Keratinocyte (primary cell): ENCODE measurements around the gene SLC6A1. TPM values are rescaled to one million over a fixed set of nuclear protein-coding genes. Genes with fewer than 3 reads are reported as not detected.

ENCODE experiments used
- DNase-seq: peaks from one replicate; pipeline ENCODE4 v3.0.0-alpha.2; 2011; ENCODE audit warnings: low read depth, missing footprints, low spot score
- FAIRE-seq: peaks from 2 replicates; lab custom pipeline; 2011; peaks lifted over from hg19 to GRCh38; lab: Jason Lieb, UNC
- H2AFZ ChIP-seq: 2 replicates; pipeline ENCODE4 v1.6.0; 2012; ENCODE audit warnings: low read length, control low read depth, inconsistent platforms; ENCODE audit not compliant: control insufficient read depth
- H3K27ac ChIP-seq: 2 replicates; pipeline ENCODE4 v1.5.1; 2011; ENCODE audit warnings: low read length; ENCODE audit not compliant: control insufficient read depth, insufficient read depth
- H3K27me3 ChIP-seq: 3 replicates; pipeline ENCODE4 v1.6.0; 2011; ENCODE audit warnings: low read length; ENCODE audit not compliant: control insufficient read depth, insufficient read depth; ENCODE audit errors: extremely low read depth
- H3K36me3 ChIP-seq, 2 experiments: 2 replicates in 1 of 2; 3 replicates in 1 of 2; pipeline ENCODE4 v1.5.1; 2011; ENCODE audit warnings: low read length in 2 of 2, mild to moderate bottlenecking in 1 of 2; ENCODE audit not compliant: control insufficient read depth in 2 of 2, insufficient read depth in 2 of 2; ENCODE audit errors: extremely low read depth in 1 of 2
- H3K4me1 ChIP-seq: 3 replicates; pipeline ENCODE4 v1.5.1; 2011; ENCODE audit warnings: low read length; ENCODE audit not compliant: control insufficient read depth, insufficient read depth; ENCODE audit errors: extremely low read depth
- H3K4me2 ChIP-seq: 3 replicates; pipeline ENCODE4 v1.6.0; 2011; ENCODE audit warnings: low read depth, low read length; ENCODE audit not compliant: control insufficient read depth, insufficient read depth; ENCODE audit errors: extremely low read depth
- H3K4me3 ChIP-seq, 3 experiments: fragments of 200-600 bp in 1 of 3; sonication (generic) in 1 of 3; 2 replicates in 2 of 3; 3 replicates in 1 of 3; pipeline ENCODE4 v1.5.1; 2011 to 2016; ENCODE audit warnings: low read length in 3 of 3, mild to moderate bottlenecking in 3 of 3, control low read depth in 2 of 3, inconsistent platforms in 1 of 3, low read depth in 1 of 3, mixed read lengths in 1 of 3, mixed run types in 1 of 3, moderate library complexity in 1 of 3; ENCODE audit not compliant: control insufficient read depth in 2 of 3, insufficient read depth in 2 of 3; ENCODE audit errors: extremely low read depth in 1 of 3
- H3K79me2 ChIP-seq: 2 replicates; pipeline ENCODE4 v1.6.0; 2012; ENCODE audit warnings: low read length; ENCODE audit not compliant: control insufficient read depth, insufficient read depth
- H3K9ac ChIP-seq: 3 replicates; pipeline ENCODE4 v1.6.0; 2011; ENCODE audit warnings: low read length; ENCODE audit not compliant: control insufficient read depth, insufficient read depth; ENCODE audit errors: extremely low read depth
- H3K9me1 ChIP-seq: 3 replicates; pipeline ENCODE4 v1.6.0; 2011; ENCODE audit warnings: low read length; ENCODE audit not compliant: control insufficient read depth, insufficient read depth; ENCODE audit errors: extremely low read depth
- H3K9me3 ChIP-seq: 2 replicates; pipeline ENCODE4 v1.5.1; 2012; ENCODE audit warnings: low read depth, low read length; ENCODE audit not compliant: control insufficient read depth
- H4K20me1 ChIP-seq: 3 replicates; pipeline ENCODE4 v1.6.0; 2011; ENCODE audit warnings: low read length; ENCODE audit not compliant: control insufficient read depth, insufficient read depth; ENCODE audit errors: extremely low read depth
- EZH2 ChIP-seq: IDR thresholded peaks from one replicate; pipeline ENCODE4 v1.6.1; 2012; ENCODE audit warnings: inconsistent platforms, mild to moderate bottlenecking, low read length, moderate library complexity
- dilution Hi-C: fragments of 300-500 bp; cut with MboI; formaldehyde crosslinking; loops from one replicate; pipeline ENCODE4 v1.7.0; 2020; ENCODE audit warnings: low sequenced_read_pairs; ENCODE audit not compliant: extremely low pct_ligation_motif_present
- polyA plus RNA-seq, 5 experiments: library from polyadenylated mRNA; depleted of rRNA in 3 of 5; stranded (reverse) in 3 of 5; stranded (forward) in 1 of 5; unstranded in 1 of 5; fragments of >200 nt; gene quantifications; 1 replicate in 1 of 5; 2 replicates in 3 of 5; 3 replicates in 1 of 5; pipeline versions ENCODE4 v1.2.1 to v1.2.3, GENCODE V29; 2011 to 2012; ENCODE audit warnings: missing spikeins in 2 of 5, low read depth in 1 of 5, low replicate concordance in 1 of 5
- TF ChIP-seq, protein P1 (sequence below), 3 experiments: IDR thresholded peaks in 1 of 3; conservative IDR thresholded peaks in 1 of 3; optimal IDR thresholded peaks in 1 of 3; 2 replicates in 2 of 3; 3 replicates in 1 of 3; pipeline versions ENCODE3 to v1.5.1; 2011; ENCODE audit warnings: low read length in 3 of 3, mild to moderate bottlenecking in 3 of 3, moderate library complexity in 2 of 3, control low read depth in 1 of 3, inconsistent platforms in 1 of 3; ENCODE audit not compliant: insufficient read depth in 2 of 3; ENCODE audit errors: extremely low read depth in 1 of 3

SLC6A1 gene
- polyA plus RNA-seq, 1 donor (not counting 4 experiments of a cell fraction or from before 2014, with no cell fraction given): not detected

DNA sequence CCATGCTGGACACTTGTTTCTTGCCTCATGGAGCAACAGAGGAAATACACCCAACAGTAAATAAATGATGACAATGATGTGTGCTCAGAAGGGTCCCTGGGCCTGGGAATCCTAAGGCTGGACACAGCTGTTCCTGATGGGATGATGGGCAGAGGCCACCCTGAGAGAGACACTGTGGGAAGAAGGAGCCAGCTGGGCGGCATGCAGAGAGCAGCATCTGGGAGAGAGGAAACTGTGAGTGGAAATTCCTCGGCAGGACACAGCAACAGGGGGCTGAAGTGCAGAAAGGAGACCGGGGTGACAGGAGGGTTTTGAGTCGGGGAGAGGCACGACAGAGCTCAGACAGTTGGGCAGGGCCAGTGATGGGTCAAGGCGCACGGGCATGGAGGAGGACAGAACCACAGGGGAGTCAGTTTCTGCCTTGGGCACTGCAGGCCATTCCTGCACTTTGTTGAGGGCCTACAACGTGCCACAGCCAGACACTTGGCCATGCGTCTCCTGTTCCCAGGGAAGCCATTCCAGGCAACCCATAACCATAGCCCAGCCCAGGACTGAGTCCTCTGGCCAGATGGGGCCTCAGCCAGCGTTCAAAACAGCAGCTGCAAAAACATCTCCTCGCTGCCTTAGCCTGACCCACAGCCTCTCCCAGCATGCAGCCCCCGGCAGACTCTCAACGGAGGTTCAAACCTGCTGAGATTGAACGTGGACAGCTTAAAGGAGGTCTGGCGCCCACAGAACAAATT lies 36.7 kb upstream of the SLC6A1 start:
- TF ChIP-seq, protein P1, sequence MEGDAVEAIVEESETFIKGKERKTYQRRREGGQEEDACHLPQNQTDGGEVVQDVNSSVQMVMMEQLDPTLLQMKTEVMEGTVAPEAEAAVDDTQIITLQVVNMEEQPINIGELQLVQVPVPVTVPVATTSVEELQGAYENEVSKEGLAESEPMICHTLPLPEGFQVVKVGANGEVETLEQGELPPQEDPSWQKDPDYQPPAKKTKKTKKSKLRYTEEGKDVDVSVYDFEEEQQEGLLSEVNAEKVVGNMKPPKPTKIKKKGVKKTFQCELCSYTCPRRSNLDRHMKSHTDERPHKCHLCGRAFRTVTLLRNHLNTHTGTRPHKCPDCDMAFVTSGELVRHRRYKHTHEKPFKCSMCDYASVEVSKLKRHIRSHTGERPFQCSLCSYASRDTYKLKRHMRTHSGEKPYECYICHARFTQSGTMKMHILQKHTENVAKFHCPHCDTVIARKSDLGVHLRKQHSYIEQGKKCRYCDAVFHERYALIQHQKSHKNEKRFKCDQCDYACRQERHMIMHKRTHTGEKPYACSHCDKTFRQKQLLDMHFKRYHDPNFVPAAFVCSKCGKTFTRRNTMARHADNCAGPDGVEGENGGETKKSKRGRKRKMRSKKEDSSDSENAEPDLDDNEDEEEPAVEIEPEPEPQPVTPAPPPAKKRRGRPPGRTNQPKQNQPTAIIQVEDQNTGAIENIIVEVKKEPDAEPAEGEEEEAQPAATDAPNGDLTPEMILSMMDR (optimal IDR thresholded peaks at IDR 0.05 in 1 of 3, IDR thresholded peaks at IDR 0.05 in 1 of 3, conservative IDR thresholded peaks at IDR 0.05 in 1 of 3; ENCODE audit: extremely low read depth in 1 of 3, insufficient read depth in 2 of 3, low read length in 3 of 3): no peak
- no peak for TF ChIP-seq EZH2
- Histone ChIP-seq H3K9me3 (no peaks in the 10 kb centered on the region), H3K79me2 (no peaks in the 10 kb centered on the region), H2AFZ (no peak overlapping the region), H3K9me1 (no peaks in the 10 kb centered on the region), H3K9ac (no peak overlapping the region), H3K27me3 (peaks cover 31% of the 10 kb centered on the region), H3K4me2 (no peak overlapping the region), H4K20me1 (no peaks in the 10 kb centered on the region), H3K4me1 (no peaks in the 10 kb centered on the region), H3K36me3 (no peaks in the 10 kb centered on the region), H3K27ac (no peak overlapping the region), H3K4me3 (no peak overlapping the region)
- DNase-seq (no peak), FAIRE-seq (no peak)
- dilution Hi-C loops: loop anchor here (10.0 kb wide), 1 partner anchor 79 kb away; no protein-coding TSS in a partner anchor

- Histone ChIP-seq H3K4me1 (no peaks in the 10 kb centered on the region), H3K27ac (no peak overlapping the region), H3K9ac (no peak overlapping the region), H4K20me1 (no peaks in the 10 kb centered on the region), H3K4me2 (no peak overlapping the region), H3K79me2 (no peaks in the 10 kb centered on the region), H3K36me3 (no peaks in the 10 kb centered on the region), H3K9me1 (no peaks in the 10 kb centered on the region), H3K27me3 (peaks cover 31% of the 10 kb centered on the region), H2AFZ (no peak overlapping the region), H3K9me3 (no peaks in the 10 kb centered on the region), H3K4me3 (no peak overlapping the region)
- dilution Hi-C loops: loop anchor here (10.0 kb wide), 1 partner anchor 78 kb away; no protein-coding TSS in a partner anchor
- DNase-seq: no peak
- FAIRE-seq: no peak
- no peak for TF ChIP-seq EZH2
- TF ChIP-seq, protein P1 (optimal IDR thresholded peaks at IDR 0.05 in 1 of 3, IDR thresholded peaks at IDR 0.05 in 1 of 3, conservative IDR thresholded peaks at IDR 0.05 in 1 of 3; ENCODE audit: extremely low read depth in 1 of 3, insufficient read depth in 2 of 3, low read length in 3 of 3): no peak
Measured at GRCh38 chr3:10956531-10956930, 36.0 kb upstream of the SLC6A1 start.
